Inferior parietal cortex (tissue), 1 donor: ENCODE measurements around the gene TMEM47.

ENCODE experiments used
- DNase-seq: peaks from one replicate; pipeline ENCODE4 v3.0.0-alpha.2; 2016; ENCODE audit errors: extremely low spot score

The TMEM47 gene

GRCh38 chrX:34656842-34657725, at the start of gene TMEM47:
Gene TMEM47 (minus strand): TSS chrX:34657285. CDS start chrX:34657029, 256 bp downstream.
- no peak for DNase-seq

GRCh38 chrX:34687095-34687494, 30.0 kb upstream of the TMEM47 start:
- no peak for DNase-seq

- DNase-seq: no peak
Observed at GRCh38 chrX:34659575-34659974, 2.5 kb upstream of the TMEM47 start.

GRCh38 chrX:34658326-34658725, 1.2 kb upstream of the TMEM47 start:
- no peak for DNase-seq

- DNase-seq: no peak
Observed at GRCh38 chrX:34657726-34658070, 613 bp upstream of the TMEM47 start.

GRCh38 chrX:34656467-34656841, 631 bp downstream of the TMEM47 start:
- no peak for DNase-seq

- no peak for DNase-seq
Observed at GRCh38 chrX:34655501-34656455, 1.3 kb downstream of the TMEM47 start.

GRCh38 chrX:34654696-34655490, 2.2 kb downstream of the TMEM47 start:
- DNase-seq: no peak

GRCh38 chrX:34653811-34654210, 3.3 kb downstream of the TMEM47 start:
- no peak for DNase-seq

GRCh38 chrX:34642849-34643248, 14.2 kb downstream of the TMEM47 start:
- DNase-seq: no peak

- DNase-seq: peak; percentile 57
Observed at GRCh38 chrX:34638116-34638515, 19.0 kb downstream of the TMEM47 start.

- no peak for DNase-seq
Observed at GRCh38 chrX:34634349-34634748, 22.7 kb downstream of the TMEM47 start.

GRCh38 chrX:34632384-34632783, 24.7 kb downstream of the TMEM47 start:
- no peak for DNase-seq

GRCh38 chrX:34631479-34632220, 25.4 kb downstream of the TMEM47 start:
- no peak for DNase-seq

GRCh38 chrX:34629572-34629971, 27.5 kb downstream of the TMEM47 start:
- DNase-seq: no peak

- DNase-seq: no peak
Observed at GRCh38 chrX:34624416-34624815, 32.7 kb downstream of the TMEM47 start.

GRCh38 chrX:34619920-34620319, 37.2 kb downstream of the TMEM47 start:
- no peak for DNase-seq

- DNase-seq: no peak
Observed at GRCh38 chrX:34612036-34612435, 45.0 kb downstream of the TMEM47 start.

GRCh38 chrX:34598362-34598761, 58.7 kb downstream of the TMEM47 start:
- DNase-seq: no peak

GRCh38 chrX:34586936-34587335, 70.1 kb downstream of the TMEM47 start:
- DNase-seq: no peak

- no peak for DNase-seq
Observed at GRCh38 chrX:34586346-34586911, 70.7 kb downstream of the TMEM47 start.
